SK-N-SH (cell line): Measurements from ENCODE around the gene IWS1. TPM values are rescaled to one million over a fixed set of nuclear protein-coding genes. Genes with fewer than 3 reads are reported as not detected.

Source experiments
- CTCF ChIA-PET: fragments of 300-600, 350-600 bp; formaldehyde crosslinking; extraction: SDS; loops from one replicate; lab custom pipeline; 2021; lab: Yijun Ruan, JAX
- POLR2A ChIA-PET: fragments of 350-600 bp; sonication (Branson Sonifier 250); formaldehyde crosslinking; extraction: SDS; loops from one replicate; lab custom pipeline; 2020; ENCODE audit warnings: antibody characterized with exemption, inconsistent platforms; lab: Yijun Ruan, JAX
- DNase-seq: peaks from one replicate; pipeline ENCODE4 v3.0.0; 2012
- H2AFZ ChIP-seq: fragments of 200-600 bp; sonication (generic); 2 replicates; pipeline ENCODE4 v1.8.1; 2016; ENCODE audit warnings: antibody characterized with exemption, mild to moderate bottlenecking, low read depth
- H3F3A ChIP-seq: fragments of 200-600 bp; sonication (generic); replicated peaks from 2 replicates; pipeline ENCODE3; 2016; ENCODE audit warnings: antibody characterized with exemption, mild to moderate bottlenecking; ENCODE audit not compliant: insufficient read depth
- H3K27ac ChIP-seq, 2 experiments: fragments of 200-500 bp in 1 of 2; fragments of 200-600 bp in 1 of 2; sonication (Bioruptor generic) in 1 of 2; sonication (generic), shearing (Covaris generic) in 1 of 2; 2 replicates each; pipeline versions ENCODE4 v1.5.1 to v1.6.1; 2014 to 2016; ENCODE audit warnings: low read depth in 2 of 2, inconsistent platforms in 1 of 2, low read length in 1 of 2, mild to moderate bottlenecking in 1 of 2, mixed read lengths in 1 of 2
- H3K27me3 ChIP-seq: fragments of 200-600 bp; sonication (generic), shearing (Covaris generic); 2 replicates; pipeline ENCODE4 v1.6.1; 2016; ENCODE audit warnings: mixed run types; ENCODE audit not compliant: insufficient read depth
- H3K36me3 ChIP-seq, 2 experiments: fragments of 200-500 bp in 1 of 2; fragments of 200-600 bp in 1 of 2; sonication (Bioruptor generic) in 1 of 2; sonication (generic) in 1 of 2; replicated peaks in 1 of 2; 2 replicates each; pipeline versions ENCODE3 to v1.5.1; 2014 to 2016; ENCODE audit warnings: low read length in 1 of 2, mild to moderate bottlenecking in 1 of 2; ENCODE audit not compliant: insufficient read depth in 2 of 2, control insufficient read depth in 1 of 2
- H3K4me1 ChIP-seq, 2 experiments: fragments of 200-500 bp in 1 of 2; fragments of 200-600 bp in 1 of 2; sonication (Bioruptor generic) in 1 of 2; sonication (generic), shearing (Covaris generic) in 1 of 2; 2 replicates each; pipeline versions ENCODE4 v1.5.1 to v1.6.1; 2014 to 2016; ENCODE audit warnings: low read depth in 1 of 2, low read length in 1 of 2, mixed run types in 1 of 2; ENCODE audit not compliant: insufficient read depth in 2 of 2, control insufficient read depth in 1 of 2
- H3K4me2 ChIP-seq: fragments of 200-600 bp; sonication (generic), shearing (Covaris generic); 2 replicates; pipeline ENCODE4 v1.6.1; 2017; ENCODE audit warnings: mixed run types
- H3K4me3 ChIP-seq, 2 experiments: fragments of 200-500 bp in 1 of 2; fragments of 200-600 bp in 1 of 2; sonication (Bioruptor generic) in 1 of 2; sonication (generic), shearing (Covaris generic) in 1 of 2; 2 replicates each; pipeline versions ENCODE4 v1.5.1 to v1.8.1; 2014 to 2016; ENCODE audit warnings: low read depth in 2 of 2, inconsistent platforms in 1 of 2, low read length in 1 of 2, mild to moderate bottlenecking in 1 of 2, mixed read lengths in 1 of 2, moderate library complexity in 1 of 2
- H3K79me2 ChIP-seq: fragments of 200-600 bp; sonication (generic); 2 replicates; pipeline ENCODE4 v1.8.1; 2017; ENCODE audit warnings: mild to moderate bottlenecking; ENCODE audit not compliant: insufficient read depth
- H3K9ac ChIP-seq: fragments of 200-600 bp; sonication (generic); 2 replicates; pipeline ENCODE4 v1.6.1; 2017; ENCODE audit warnings: mixed run types
- H3K9me2 ChIP-seq: fragments of 200-600 bp; sonication (generic); 2 replicates; pipeline ENCODE4 v1.6.1; 2017; ENCODE audit warnings: mixed run types
- H3K9me3 ChIP-seq: fragments of 200-600 bp; sonication (generic); 2 replicates; pipeline ENCODE4 v1.6.1; 2017; ENCODE audit warnings: mixed run types, mild to moderate bottlenecking, moderate library complexity
- H4K20me1 ChIP-seq: fragments of 200-600 bp; sonication (generic); 2 replicates; pipeline ENCODE4 v1.6.1; 2017; ENCODE audit warnings: mild to moderate bottlenecking, mixed run types; ENCODE audit not compliant: insufficient read depth
- ELF1 ChIP-seq: IDR thresholded peaks from 2 replicates; pipeline ENCODE4 v1.4.0; 2012
- FOXJ3 ChIP-seq: sonication (generic); formaldehyde crosslinking; IDR thresholded peaks from 2 replicates; pipeline ENCODE4 v1.5.1; 2020; ENCODE audit warnings: mild to moderate bottlenecking, missing genetic modification reagents
- FOXM1 ChIP-seq: IDR thresholded peaks from 2 replicates; pipeline ENCODE4 v1.4.0; 2012; ENCODE audit warnings: low read depth, mild to moderate bottlenecking
- JUND ChIP-seq: IDR thresholded peaks from 2 replicates; pipeline ENCODE4 v1.4.0; 2012
- NFIC ChIP-seq: IDR thresholded peaks from 2 replicates; pipeline ENCODE4 v1.4.0; 2012; ENCODE audit warnings: borderline replicate concordance
- PBX3 ChIP-seq: IDR thresholded peaks from 2 replicates; pipeline ENCODE4; 2012
- POLR2AphosphoS5 ChIP-seq: IDR thresholded peaks from 2 replicates; pipeline ENCODE4 v1.6.1; 2012; ENCODE audit warnings: low read depth, low read length
- RAD21 ChIP-seq: IDR thresholded peaks from 2 replicates; pipeline ENCODE4 v1.6.1; 2012; ENCODE audit warnings: mild to moderate bottlenecking, low read length
- REST ChIP-seq: IDR thresholded peaks from 2 replicates; pipeline ENCODE4 v1.6.1; 2012; ENCODE audit warnings: mild to moderate bottlenecking, low read depth, low read length, moderate library complexity
- RFX5 ChIP-seq: IDR thresholded peaks from 2 replicates; pipeline ENCODE4 v1.6.1; 2012; ENCODE audit warnings: mild to moderate bottlenecking, improper control_type of control experiment, low read length
- SIN3A ChIP-seq: IDR thresholded peaks from 2 replicates; pipeline ENCODE4 v1.6.1; 2012; ENCODE audit warnings: low read depth, mild to moderate bottlenecking, low read length, moderate library complexity, borderline replicate concordance
- TAF1 ChIP-seq: IDR thresholded peaks from 2 replicates; pipeline ENCODE4 v1.6.1; 2012; ENCODE audit warnings: low read depth, mild to moderate bottlenecking, low read length, moderate library complexity, borderline replicate concordance
- TCF12 ChIP-seq: IDR thresholded peaks from 2 replicates; pipeline ENCODE4 v1.4.0; 2012
- TEAD4 ChIP-seq: IDR thresholded peaks from 2 replicates; pipeline ENCODE4 v1.4.0; 2012; ENCODE audit warnings: mild to moderate bottlenecking, borderline replicate concordance; ENCODE audit not compliant: insufficient read depth
- USF2 ChIP-seq: fragments of 150-350 bp; IDR thresholded peaks from 2 replicates; pipeline ENCODE4 v1.6.1; 2017; ENCODE audit warnings: antibody characterized with exemption, low read length, low read depth, borderline replicate concordance
- ZBTB33 ChIP-seq: IDR thresholded peaks from 2 replicates; pipeline ENCODE4 v1.4.0; 2012; ENCODE audit warnings: low read depth, borderline replicate concordance
- WGBS: methylation state at CpG from one replicate; pipeline ENCODE4 v1.1.6; 2017; ENCODE audit warnings: low lambda C conversion rate; 5-methylcytosine and 5-hydroxymethylcytosine counted together
- polyA plus RNA-seq, 3 experiments: library from polyadenylated mRNA; depleted of rRNA; stranded (reverse); fragments of >200 nt; gene quantifications; 2 replicates each; pipeline ENCODE4 v1.2.3, GENCODE V29; 2012

The IWS1 gene
- polyA plus RNA-seq, 1 of the 3 experiments (the other 2 are of a cell fraction) = 24.6 TPM

- TF ChIP-seq FOXM1 (no peak), ELF1 (peak; percentile 86), SIN3A (peak; percentile 73; the same call in 1 of the 2 replicates), NFIC (0 out of 2 replicates have a peak, but pooled peaks have one; percentile 16), TCF12 (no peak), RFX5 (peak; percentile 57), FOXJ3 (CRISPR knock-in tag) (no peak), ZBTB33 (0 out of 2 replicates have a peak, but pooled peaks have one; percentile 33), JUND (no peak), USF2 (no peak), RAD21 (peak; percentile 26)
These were observed at the start of gene IWS1 (continued) for GRCh38 chr2:127526132-127527000.

GRCh38 chr2:127575941-127576432 lies 49.7 kb upstream of the IWS1 start:
- TF ChIP-seq POLR2AphosphoS5 (no peak), FOXM1 (no peak), PBX3 (no peak), JUND (no peak), TAF1 (no peak), REST (no peak), RFX5 (no peak), TEAD4 (no peak)
- CTCF ChIA-PET = interaction anchor here (1.3 to 2.6 kb wide), 2 partner anchors 16 to 29 kb away, joined by 3 to 16 read pairs; no protein-coding TSS in a partner anchor
- no peaks in the 10 kb centered on the region for H3K9me3 ChIP-seq
- no peak overlapping the region; the same call in 1 of the 2 replicates for H2AFZ ChIP-seq
- H4K20me1 ChIP-seq = no peaks in the 10 kb centered on the region
- DNase-seq = no peak
- no peaks in the 10 kb centered on the region for H3K9me2 ChIP-seq
- no peaks in the 10 kb centered on the region for H3F3A ChIP-seq
- 71% methylated on average over 8 of the region's 11 CpGs for WGBS
- peaks cover 0 to 14% of the 10 kb centered on the region in 2 experiments; a peak in 1 of 4 replicates for H3K4me1 ChIP-seq
- H3K4me3 ChIP-seq = no peak overlapping the region
- no peaks in the 10 kb centered on the region for H3K36me3 ChIP-seq
- POLR2A ChIA-PET = no interaction called here
- H3K4me2 ChIP-seq = no peak overlapping the region
- no peaks in the 10 kb centered on the region for H3K27me3 ChIP-seq
- no peak overlapping the region for H3K9ac ChIP-seq
- H3K79me2 ChIP-seq = no peaks in the 10 kb centered on the region
- H3K27ac ChIP-seq = no peak overlapping the region
